ENCODE measurements around the gene GMPS.

Gene GMPS

DNA sequence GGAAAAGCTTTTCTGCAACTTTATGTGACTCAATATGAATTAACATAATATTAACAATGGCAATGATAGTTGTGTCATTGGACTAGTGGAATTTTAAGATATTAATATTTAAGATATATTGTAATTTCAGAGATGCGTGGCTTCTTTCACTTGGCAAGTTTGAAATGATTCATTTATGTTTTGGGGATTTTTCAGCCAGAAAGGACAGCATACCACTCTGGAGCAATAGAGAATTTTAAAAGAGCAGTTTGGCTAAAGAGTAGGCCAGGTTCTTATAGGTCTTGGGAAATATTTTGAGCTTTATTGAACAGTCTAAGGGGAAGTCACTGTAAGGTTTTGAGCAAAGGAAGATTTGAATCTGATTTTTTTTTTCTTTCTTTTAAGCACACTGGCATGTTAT lies 16.5 kb downstream of the GMPS start:
- in situ Hi-C loops (cut with HindIII; ENCODE audit: low pct_unique_long_range_greater_than_20kb, low sequenced_read_pairs) = no loop called here
- no peak for DNase-seq (ENCODE audit: low read depth in 1 of 2, low spot score in 1 of 2)
- no peak for TF ChIP-seq JUND (IDR thresholded peaks at IDR 0.05; ENCODE audit: low read depth)

DNA sequence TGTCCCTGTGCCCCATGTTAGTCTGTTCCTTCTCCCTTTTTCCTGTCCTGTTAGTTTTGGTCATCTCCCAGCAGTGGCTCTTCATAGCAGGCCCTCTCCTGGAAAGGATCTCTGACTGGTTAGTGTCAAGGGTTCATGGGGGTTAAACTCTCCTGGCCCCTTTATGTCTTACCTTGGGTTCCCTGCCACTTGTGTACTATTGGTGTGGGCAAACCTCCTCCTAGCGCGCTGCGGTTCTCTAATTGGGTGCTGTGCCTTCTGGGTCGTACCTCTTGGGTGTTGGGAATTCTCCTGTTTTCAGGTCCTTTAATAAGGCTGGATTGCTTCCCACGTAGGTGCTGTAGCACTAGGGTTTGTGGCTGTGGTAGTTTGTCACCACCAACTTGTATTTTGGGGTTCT lies 18.8 kb downstream of the GMPS start:
- TF ChIP-seq JUND (IDR thresholded peaks at IDR 0.05; ENCODE audit: low read depth) = no peak
- in situ Hi-C loops (cut with HindIII; ENCODE audit: low pct_unique_long_range_greater_than_20kb, low sequenced_read_pairs) = no loop called here
- no peak for DNase-seq (ENCODE audit: low read depth in 1 of 2, low spot score in 1 of 2)

DNA sequence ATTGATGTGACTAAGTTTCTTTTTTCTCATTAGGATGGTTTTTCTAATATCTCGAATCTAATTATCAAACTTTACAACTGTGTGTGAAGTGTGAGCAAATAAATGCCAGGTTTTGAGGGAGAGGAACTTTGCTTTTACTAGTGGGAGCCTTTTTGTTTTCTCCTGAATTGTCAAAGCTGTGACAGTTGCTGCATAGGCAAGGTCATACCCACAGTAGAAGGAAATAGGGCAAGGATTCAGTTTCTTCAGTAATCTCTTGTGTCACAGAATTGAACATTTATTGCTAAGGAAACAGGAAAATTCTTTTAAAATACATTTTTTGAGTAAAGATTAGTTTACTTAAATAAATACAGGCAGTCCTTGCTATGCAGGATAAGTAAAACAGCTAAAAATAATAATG lies 19.5 kb downstream of the GMPS start:
- TF ChIP-seq JUND (IDR thresholded peaks at IDR 0.05; ENCODE audit: low read depth) = no peak
- no peak for DNase-seq (ENCODE audit: low read depth in 1 of 2, low spot score in 1 of 2)
- in situ Hi-C loops (cut with HindIII; ENCODE audit: low pct_unique_long_range_greater_than_20kb, low sequenced_read_pairs) = no loop called here

DNA sequence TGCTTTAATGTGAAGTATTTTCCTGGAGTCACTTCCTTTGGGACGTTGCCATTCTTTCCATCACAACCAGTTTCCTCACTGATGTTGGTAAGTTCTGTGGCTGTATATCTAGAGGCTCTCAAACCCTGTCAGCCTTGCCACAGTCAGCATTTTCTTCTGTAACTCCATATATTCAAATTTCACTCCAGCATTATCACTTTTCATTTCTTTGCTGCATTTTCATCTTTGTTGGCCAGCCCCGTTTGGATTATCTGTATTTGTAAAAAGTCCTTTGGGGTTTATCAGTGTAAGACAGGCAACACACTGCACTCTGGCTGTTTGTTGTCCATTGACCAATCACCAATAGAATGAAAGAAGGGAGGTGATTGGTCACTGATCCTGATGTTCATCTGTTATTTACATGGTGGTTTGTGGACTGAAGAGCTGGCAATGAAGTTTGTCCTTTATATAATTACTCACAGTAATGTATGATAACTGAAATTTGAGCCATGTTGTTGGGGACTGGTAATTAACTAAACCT lies 20.3 kb downstream of the GMPS start:
- TF ChIP-seq JUND (IDR thresholded peaks at IDR 0.05; ENCODE audit: low read depth) = no peak
- peak in 1 of 2 experiments; percentile 52 for DNase-seq (ENCODE audit: low read depth in 1 of 2, low spot score in 1 of 2)
- in situ Hi-C loops (cut with HindIII; ENCODE audit: low pct_unique_long_range_greater_than_20kb, low sequenced_read_pairs) = no loop called here

DNA sequence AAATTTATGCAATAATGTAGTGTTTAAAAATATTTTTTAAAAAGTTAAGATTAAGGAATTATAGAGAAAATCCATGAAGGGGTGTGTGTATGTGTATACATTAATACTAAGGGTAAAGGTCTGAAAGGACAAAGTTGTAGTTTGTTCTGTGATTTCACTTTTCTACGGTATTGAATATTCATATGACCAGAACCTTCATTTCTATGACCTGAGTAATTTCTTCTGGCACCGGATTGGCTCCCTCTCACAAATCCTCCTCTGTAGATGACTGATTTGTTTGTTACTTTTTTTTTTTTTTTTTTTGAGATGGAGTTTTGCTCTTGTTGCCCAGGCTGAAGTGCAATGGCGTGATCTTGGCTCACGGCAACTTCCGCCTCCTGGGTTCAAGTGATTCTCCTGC lies 20.9 kb downstream of the GMPS start:
- in situ Hi-C loops (cut with HindIII; ENCODE audit: low pct_unique_long_range_greater_than_20kb, low sequenced_read_pairs) = no loop called here
- no peak for TF ChIP-seq JUND (IDR thresholded peaks at IDR 0.05; ENCODE audit: low read depth)
- DNase-seq (ENCODE audit: low read depth in 1 of 2, low spot score in 1 of 2) = no peak

DNA sequence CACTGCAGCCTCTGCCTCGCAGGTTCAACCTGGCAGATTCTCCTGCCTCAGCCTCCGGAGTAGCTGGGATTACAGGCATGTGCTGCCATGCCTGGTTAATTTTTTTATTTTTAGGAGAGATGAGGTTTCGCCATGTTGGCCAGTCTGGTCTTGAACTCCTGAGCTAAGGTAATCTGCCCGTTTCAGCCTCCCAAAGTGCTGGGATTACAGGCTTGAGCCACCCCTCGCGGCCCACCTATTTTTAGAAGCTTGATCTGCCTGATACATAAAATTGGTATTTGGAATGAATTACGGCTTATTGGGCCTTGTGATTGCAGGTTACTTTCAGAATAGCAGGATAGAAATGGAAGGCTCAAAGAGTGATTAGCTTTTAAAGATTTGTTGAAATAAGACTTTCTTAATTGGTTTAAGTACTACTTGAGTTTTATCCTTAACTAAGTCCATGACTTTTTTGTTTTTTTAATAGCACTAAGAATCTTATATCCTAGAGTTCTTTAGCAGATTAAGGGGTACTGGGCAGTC lies 25.0 kb downstream of the GMPS start:
- TF ChIP-seq JUND (IDR thresholded peaks at IDR 0.05; ENCODE audit: low read depth) = no peak
- DNase-seq (ENCODE audit: low read depth in 1 of 2, low spot score in 1 of 2) = no peak
- in situ Hi-C loops (cut with HindIII; ENCODE audit: low pct_unique_long_range_greater_than_20kb, low sequenced_read_pairs) = no loop called here

DNA sequence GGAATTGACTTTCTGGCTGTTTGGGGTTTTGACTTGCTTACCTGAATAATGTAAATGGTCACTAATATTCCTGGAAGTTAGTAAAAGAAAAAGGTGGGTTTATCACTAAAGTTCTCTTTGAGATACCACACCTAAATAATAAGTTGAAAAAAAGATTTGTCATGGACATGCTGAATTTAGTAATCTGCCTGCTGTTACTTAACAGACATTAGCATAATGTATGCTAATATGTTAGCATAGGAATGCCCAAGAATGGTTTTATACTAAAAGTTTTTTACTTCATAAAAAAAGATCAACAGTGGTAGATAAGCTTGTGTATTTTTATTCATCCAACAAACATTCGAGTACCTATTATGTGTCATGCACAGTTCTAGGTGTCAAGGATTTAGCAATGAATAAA lies 36.5 kb downstream of the GMPS start:
- DNase-seq (ENCODE audit: low read depth in 1 of 2, low spot score in 1 of 2) = no peak
- in situ Hi-C loops (cut with HindIII; ENCODE audit: low pct_unique_long_range_greater_than_20kb, low sequenced_read_pairs) = no loop called here
- no peak for TF ChIP-seq JUND (IDR thresholded peaks at IDR 0.05; ENCODE audit: low read depth)

DNA sequence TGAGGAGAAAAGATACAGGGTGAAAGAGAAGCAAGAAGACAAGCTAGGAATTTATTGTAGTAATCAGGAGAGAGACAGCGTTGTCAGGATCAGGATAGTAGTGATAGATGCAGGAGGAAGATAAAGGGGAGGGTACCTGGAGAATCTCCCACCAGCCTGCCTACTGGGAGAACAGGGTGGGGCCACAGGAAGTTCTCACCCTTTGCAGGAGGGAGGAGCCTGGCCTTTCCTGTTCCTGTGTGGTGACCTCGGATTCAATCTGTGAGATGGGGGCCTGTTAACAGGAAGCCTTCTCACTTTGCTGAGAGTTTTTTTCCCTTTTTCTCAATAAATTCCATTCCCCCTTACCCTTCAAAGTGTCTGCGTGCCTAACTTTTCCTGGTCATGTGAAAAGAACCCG lies 37.6 kb downstream of the GMPS start:
- in situ Hi-C loops (cut with HindIII; ENCODE audit: low pct_unique_long_range_greater_than_20kb, low sequenced_read_pairs) = no loop called here
- DNase-seq (ENCODE audit: low read depth in 1 of 2, low spot score in 1 of 2) = no peak
- no peak for TF ChIP-seq JUND (IDR thresholded peaks at IDR 0.05; ENCODE audit: low read depth)

DNA sequence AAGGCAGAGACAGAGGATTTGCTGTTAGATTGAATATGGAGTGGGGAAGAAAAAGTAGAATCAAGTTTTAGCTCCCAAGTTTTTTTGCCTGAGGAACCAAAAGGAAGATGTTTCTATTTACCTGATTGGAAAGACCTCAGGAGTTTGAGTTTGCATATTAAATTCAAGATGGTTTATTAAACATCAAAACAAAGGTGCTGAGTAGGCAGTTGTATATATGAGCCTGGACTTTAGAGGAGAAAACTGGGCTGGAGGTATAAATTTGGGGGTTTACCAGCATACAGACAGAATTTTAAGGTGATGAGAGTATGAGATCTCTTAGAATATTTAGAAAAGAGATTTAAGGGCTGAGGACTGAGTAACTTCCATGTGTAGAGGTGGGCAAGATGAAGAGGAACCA lies 38.2 kb downstream of the GMPS start:
- DNase-seq (ENCODE audit: low read depth in 1 of 2, low spot score in 1 of 2) = no peak
- TF ChIP-seq JUND (IDR thresholded peaks at IDR 0.05; ENCODE audit: low read depth) = no peak
- in situ Hi-C loops (cut with HindIII; ENCODE audit: low pct_unique_long_range_greater_than_20kb, low sequenced_read_pairs) = no loop called here

DNA sequence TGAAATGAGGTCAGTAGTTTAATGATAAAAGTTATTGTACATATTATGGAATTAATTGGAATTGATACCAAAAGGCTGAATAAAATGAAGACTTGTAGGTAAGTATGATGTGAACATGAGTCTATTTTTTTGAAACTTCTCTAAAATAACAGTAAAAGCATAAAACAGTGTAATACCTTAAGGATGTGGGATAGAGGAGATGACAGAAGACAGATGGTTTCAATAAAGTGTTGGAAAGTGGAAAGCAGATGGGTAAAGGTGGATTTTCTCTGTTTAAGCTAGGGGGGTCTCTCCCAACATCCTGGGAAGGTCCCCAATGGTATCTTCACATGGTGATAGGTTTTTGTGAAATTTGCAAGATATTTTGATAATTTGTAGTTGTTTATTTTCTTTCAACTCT lies 41.6 kb downstream of the GMPS start:
- no peak for DNase-seq (ENCODE audit: low read depth in 1 of 2, low spot score in 1 of 2)
- no peak for TF ChIP-seq JUND (IDR thresholded peaks at IDR 0.05; ENCODE audit: low read depth)
- in situ Hi-C loops (cut with HindIII; ENCODE audit: low pct_unique_long_range_greater_than_20kb, low sequenced_read_pairs) = no loop called here

DNA sequence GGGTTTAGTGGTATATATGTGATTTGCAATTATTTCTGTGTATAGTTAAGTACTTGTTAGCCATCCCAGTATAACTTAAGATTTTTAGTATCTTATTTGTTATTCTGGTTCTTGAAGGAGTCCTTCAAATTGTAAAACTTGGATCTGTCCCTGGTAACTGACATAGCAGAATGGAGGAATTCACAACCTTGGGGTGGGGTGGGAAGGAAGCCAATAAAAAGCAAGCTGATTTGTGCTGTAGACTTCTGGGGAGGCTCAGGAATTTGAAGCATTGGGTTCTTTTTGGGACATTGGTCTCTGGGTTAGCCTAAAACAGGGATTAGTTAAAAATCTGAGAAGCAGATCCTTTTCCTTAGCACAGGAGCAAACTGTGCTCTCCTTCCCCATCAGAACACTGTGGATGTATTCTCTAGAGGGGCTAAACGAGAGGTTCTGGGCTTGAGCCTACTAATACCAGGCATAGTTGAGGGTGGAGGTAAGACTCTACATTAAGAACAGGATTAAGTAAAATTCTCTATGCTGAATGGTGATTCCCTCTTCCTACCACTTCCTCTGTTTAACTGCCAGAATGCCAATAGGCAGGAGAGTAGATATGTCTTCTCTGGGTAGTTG lies 42.2 kb downstream of the GMPS start:
- no peak for DNase-seq (ENCODE audit: low read depth in 1 of 2, low spot score in 1 of 2)
- TF ChIP-seq JUND (IDR thresholded peaks at IDR 0.05; ENCODE audit: low read depth) = no peak
- in situ Hi-C loops (cut with HindIII; ENCODE audit: low pct_unique_long_range_greater_than_20kb, low sequenced_read_pairs) = no loop called here

DNA sequence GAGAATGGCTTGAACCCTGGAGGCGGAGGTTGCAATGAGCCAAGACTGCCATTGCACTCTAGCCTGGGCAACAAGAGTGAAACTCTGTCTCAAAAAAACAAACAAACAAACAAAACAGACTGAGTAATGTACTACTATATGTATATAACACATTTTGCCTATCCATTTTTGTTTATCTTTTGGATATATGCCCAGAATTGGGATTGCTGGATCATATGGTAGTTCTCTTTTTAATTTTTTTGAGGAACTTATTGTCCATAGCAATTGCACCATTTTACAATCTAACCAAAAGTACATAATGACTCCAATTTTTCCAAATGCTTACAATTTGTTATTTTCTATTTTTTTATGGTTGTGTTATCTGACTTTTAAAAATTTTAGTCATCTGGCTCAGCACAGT lies 47.3 kb downstream of the GMPS start:
- TF ChIP-seq JUND (IDR thresholded peaks at IDR 0.05; ENCODE audit: low read depth) = no peak
- no peak for DNase-seq (ENCODE audit: low read depth in 1 of 2, low spot score in 1 of 2)
- in situ Hi-C loops (cut with HindIII; ENCODE audit: low pct_unique_long_range_greater_than_20kb, low sequenced_read_pairs) = no loop called here

DNA sequence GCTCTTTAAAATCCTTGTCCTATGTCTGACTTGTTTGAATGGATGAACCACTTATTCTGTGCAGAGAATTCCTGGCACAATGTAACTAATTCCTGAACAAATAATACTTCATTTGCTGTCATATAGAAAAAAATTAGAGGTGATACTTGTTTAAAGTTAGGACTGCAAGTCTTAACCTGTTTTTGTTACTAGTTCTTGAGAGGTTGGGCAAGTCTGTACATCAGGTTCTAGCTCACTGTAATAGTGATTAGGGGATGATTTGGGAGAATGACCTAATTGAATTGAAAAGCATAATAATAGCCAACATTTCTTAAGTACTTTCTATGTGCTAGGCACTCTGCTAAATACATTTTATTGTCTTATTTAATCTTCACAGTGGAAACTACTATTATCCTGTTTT lies 49.3 kb downstream of the GMPS start:
- no peak for TF ChIP-seq JUND (IDR thresholded peaks at IDR 0.05; ENCODE audit: low read depth)
- in situ Hi-C loops (cut with HindIII; ENCODE audit: low pct_unique_long_range_greater_than_20kb, low sequenced_read_pairs) = no loop called here
- no peak for DNase-seq (ENCODE audit: low read depth in 1 of 2, low spot score in 1 of 2)

DNA sequence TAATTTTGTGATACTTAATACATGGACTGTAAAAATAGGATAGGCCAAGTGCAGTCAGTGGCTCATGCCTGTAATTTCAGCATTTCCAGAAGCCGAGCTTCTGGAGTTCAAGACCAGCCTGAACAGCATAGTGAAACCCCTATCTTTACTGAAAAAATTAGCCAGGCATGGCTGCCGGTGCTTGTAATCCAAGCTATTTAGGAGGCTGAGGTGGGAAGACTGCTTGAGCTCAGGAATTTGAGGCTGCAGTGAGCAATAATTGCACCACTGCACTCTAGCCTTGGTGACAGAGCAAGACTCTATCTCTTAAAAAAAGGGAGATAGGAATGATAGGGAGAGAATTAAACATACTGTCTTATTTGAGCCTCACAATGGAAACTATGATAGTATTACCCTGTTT lies 51.0 kb downstream of the GMPS start:
- TF ChIP-seq JUND (IDR thresholded peaks at IDR 0.05; ENCODE audit: low read depth) = no peak
- DNase-seq (ENCODE audit: low read depth in 1 of 2, low spot score in 1 of 2) = no peak
- in situ Hi-C loops (cut with HindIII; ENCODE audit: low pct_unique_long_range_greater_than_20kb, low sequenced_read_pairs) = no loop called here

Measured in T47D (cell line).